ENCODE data around the gene PTPN5. TPM values are rescaled to one million over a fixed set of nuclear protein-coding genes. Genes with fewer than 3 reads are reported as not detected.
A peak's percentile ranks its signal among the peaks of the same experiment; 100 is the strongest.

PTPN5 gene
- total RNA-seq, 1 experiment from 2014 or later, result not detected

DNA sequence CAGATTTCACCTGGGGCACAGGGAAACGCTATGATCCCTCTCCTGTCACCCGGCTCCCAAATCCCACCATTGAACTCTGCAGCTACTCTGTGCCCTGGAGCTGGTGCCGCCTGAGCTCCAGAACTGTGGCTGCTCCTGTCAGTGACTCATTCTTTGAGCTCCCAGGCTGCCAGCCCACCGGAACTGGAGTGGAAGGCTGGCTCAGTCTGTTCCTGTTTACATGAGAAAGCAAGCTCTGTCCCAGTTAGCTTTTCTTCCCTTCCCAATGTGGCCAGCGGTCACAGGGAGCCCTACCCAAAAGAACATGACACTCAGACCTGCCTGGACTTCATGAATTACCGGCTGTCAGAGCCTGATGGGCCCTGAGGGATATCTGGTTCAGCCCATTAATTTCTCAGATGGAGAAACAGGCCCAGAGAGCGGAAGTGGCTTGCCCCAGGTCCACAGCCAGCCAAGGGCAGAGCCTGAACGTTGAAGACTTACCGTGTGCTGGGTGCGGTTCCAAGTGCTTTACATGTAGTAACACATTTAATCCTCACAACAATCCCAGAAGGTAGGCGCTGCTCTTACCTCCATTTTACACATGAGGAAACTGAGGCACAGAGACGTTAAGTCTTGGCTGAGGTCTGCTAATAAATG is 41.8 kb downstream of the PTPN5 start:
- no peaks in the 10 kb centered on the region for H3K9me3 ChIP-seq (ENCODE audit: control insufficient read depth in 1 of 2, insufficient read depth in 1 of 2, low read depth in 1 of 2, low read length in 2 of 2)
- intact Hi-C loops (cut with micrococcal nuclease), result no loop called here
- H3K4me3 ChIP-seq (replicated peaks in 1 of 2; ENCODE audit: low read depth in 1 of 2, low read length in 2 of 2), result no peak overlapping the region
- H3K36me3 ChIP-seq (ENCODE audit: control insufficient read depth in 1 of 2, insufficient read depth in 2 of 2, low read length in 2 of 2), result no peaks in the 10 kb centered on the region; a peak in 1 of 4 replicates
- RAD21 ChIA-PET (ENCODE audit: low non-redundant PET in 1 of 2, low total read pairs in 2 of 2, uncharacterized antibody in 2 of 2, unreplicated experiment in 2 of 2), result no interaction called here
- ATAC-seq (peak; percentile 78), DNase-seq (ENCODE audit: low read depth, low spot score) (no peak)
- H3K27me3 ChIP-seq (ENCODE audit: insufficient read depth, low read length), result no peaks in the 10 kb centered on the region
- no peaks in the 10 kb centered on the region for H3K79me2 ChIP-seq (ENCODE audit: insufficient read depth, low read length)
- H3K27ac ChIP-seq (ENCODE audit: low read depth, low read length), result no peak overlapping the region
- no peaks in the 10 kb centered on the region for H3K9me2 ChIP-seq (ENCODE audit: insufficient read depth)
- H2AFZ ChIP-seq (ENCODE audit: low read depth, low read length, poor library complexity, severe bottlenecking), result no peak overlapping the region
- no TSS peak for BruUV-seq (replicated peaks)
- H3K9ac ChIP-seq (ENCODE audit: low read length), result no peak overlapping the region
- POLR2A ChIA-PET, result interaction anchor here (0.5 kb wide), 1 partner anchor 62 kb away, joined by 3 read pairs; no protein-coding TSS in a partner anchor
- no peaks in the 10 kb centered on the region for H4K20me1 ChIP-seq (ENCODE audit: insufficient read depth)
- TF ChIP-seq, protein P1, sequence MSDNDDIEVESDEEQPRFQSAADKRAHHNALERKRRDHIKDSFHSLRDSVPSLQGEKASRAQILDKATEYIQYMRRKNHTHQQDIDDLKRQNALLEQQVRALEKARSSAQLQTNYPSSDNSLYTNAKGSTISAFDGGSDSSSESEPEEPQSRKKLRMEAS (IDR thresholded peaks at IDR 0.05), result no peak
- TF ChIP-seq YY1 (IDR thresholded peaks at IDR 0.05; ENCODE audit: extremely low read depth, insufficient replicate concordance, low read depth, low read length), result no peak
- TF ChIP-seq SIN3A (IDR thresholded peaks at IDR 0.05; ENCODE audit: low read depth), result no peak
- TF ChIP-seq SP1 (IDR thresholded peaks at IDR 0.05; ENCODE audit: low read depth), result no peak
- CTCF ChIA-PET, result interaction anchor here (1.3 to 1.7 kb wide), 4 partner anchors 15 to 634 kb away, joined by 5 to 9 read pairs (median 6); no protein-coding TSS in a partner anchor
- H3K4me1 ChIP-seq (ENCODE audit: control insufficient read depth in 1 of 2, insufficient read depth in 2 of 2, low read length in 2 of 2), result peaks cover 0 to 6% of the 10 kb centered on the region in 2 experiments; a peak in 2 of 4 replicates
- H3K4me2 ChIP-seq (ENCODE audit: low read length), result peak overlapping the region; percentile 3

DNA sequence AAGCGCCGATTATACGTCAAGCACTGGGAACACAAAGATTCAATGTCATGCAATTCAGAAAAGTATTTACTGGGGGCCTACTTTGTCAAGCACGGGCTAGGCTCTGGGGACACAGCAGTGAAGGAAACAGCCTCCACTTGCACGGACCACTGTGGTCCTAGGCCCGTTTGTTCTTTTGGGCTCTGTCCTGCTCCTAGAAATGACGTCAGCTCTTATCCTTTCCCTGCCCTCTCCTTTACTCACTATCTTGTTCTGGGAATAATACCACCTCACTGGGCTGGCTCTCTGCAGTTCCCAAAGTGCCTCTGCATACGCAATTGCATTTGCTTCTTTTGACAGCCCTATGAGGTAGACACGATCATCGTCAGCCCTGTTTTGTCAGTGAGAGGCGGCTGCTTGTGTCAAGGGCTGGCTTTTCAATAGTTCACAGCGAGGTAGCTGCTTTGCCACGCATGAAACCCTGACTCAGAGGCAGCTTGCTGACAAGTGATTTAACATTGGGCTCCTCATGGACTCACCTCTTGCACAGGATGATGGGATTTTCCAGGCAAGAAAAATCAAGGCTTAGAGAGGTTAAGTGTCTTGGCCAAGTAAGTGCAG is 42.7 kb downstream of the PTPN5 start:
- DNase-seq (ENCODE audit: low read depth, low spot score), result no peak
- Histone ChIP-seq H3K9me3 (ENCODE audit: control insufficient read depth in 1 of 2, insufficient read depth in 1 of 2, low read depth in 1 of 2, low read length in 2 of 2) (no peaks in the 10 kb centered on the region), H3K36me3 (ENCODE audit: control insufficient read depth in 1 of 2, insufficient read depth in 2 of 2, low read length in 2 of 2) (no peaks in the 10 kb centered on the region; a peak in 1 of 4 replicates), H3K79me2 (ENCODE audit: insufficient read depth, low read length) (no peaks in the 10 kb centered on the region), H3K4me2 (ENCODE audit: low read length) (no peak overlapping the region), H2AFZ (ENCODE audit: low read depth, low read length, poor library complexity, severe bottlenecking) (no peak overlapping the region), H3K9ac (ENCODE audit: low read length) (no peak overlapping the region), H3K4me3 (replicated peaks in 1 of 2; ENCODE audit: low read depth in 1 of 2, low read length in 2 of 2) (no peak overlapping the region), H3K9me2 (ENCODE audit: insufficient read depth) (no peaks in the 10 kb centered on the region), H3K27ac (ENCODE audit: low read depth, low read length) (no peak overlapping the region), H4K20me1 (ENCODE audit: insufficient read depth) (no peaks in the 10 kb centered on the region), H3K4me1 (ENCODE audit: control insufficient read depth in 1 of 2, insufficient read depth in 2 of 2, low read length in 2 of 2) (peaks cover 0 to 6% of the 10 kb centered on the region in 2 experiments; a peak in 2 of 4 replicates), H3K27me3 (ENCODE audit: insufficient read depth, low read length) (no peaks in the 10 kb centered on the region)
- ChIA-PET POLR2A (no interaction called here), RAD21 (ENCODE audit: low non-redundant PET in 1 of 2, low total read pairs in 2 of 2, uncharacterized antibody in 2 of 2, unreplicated experiment in 2 of 2) (no interaction called here), CTCF (interaction anchor here (1.3 to 1.7 kb wide), 4 partner anchors 16 to 633 kb away, joined by 5 to 9 read pairs (median 6); no protein-coding TSS in a partner anchor)
- intact Hi-C loops (cut with micrococcal nuclease), result no loop called here
- TF ChIP-seq CBX3 (IDR thresholded peaks at IDR 0.05; ENCODE audit: low read depth) (no peak), YY1 (IDR thresholded peaks at IDR 0.05; ENCODE audit: extremely low read depth, insufficient replicate concordance, low read depth, low read length) (no peak), JUND (IDR thresholded peaks at IDR 0.05) (no peak), ZNF274 (IDR thresholded peaks at IDR 0.05; ENCODE audit: low read depth, low read length) (no peak), SIN3A (IDR thresholded peaks at IDR 0.05; ENCODE audit: low read depth) (no peak), SRF (IDR thresholded peaks at IDR 0.05; ENCODE audit: low read depth) (no peak), POLR2AphosphoS5 (IDR thresholded peaks at IDR 0.05; ENCODE audit: low read depth, low read length) (no peak), FOSL1 (IDR thresholded peaks at IDR 0.05; ENCODE audit: low read depth) (no peak), RAD21 (IDR thresholded peaks at IDR 0.05; ENCODE audit: low read depth) (no peak)
- TF ChIP-seq, protein P2, sequence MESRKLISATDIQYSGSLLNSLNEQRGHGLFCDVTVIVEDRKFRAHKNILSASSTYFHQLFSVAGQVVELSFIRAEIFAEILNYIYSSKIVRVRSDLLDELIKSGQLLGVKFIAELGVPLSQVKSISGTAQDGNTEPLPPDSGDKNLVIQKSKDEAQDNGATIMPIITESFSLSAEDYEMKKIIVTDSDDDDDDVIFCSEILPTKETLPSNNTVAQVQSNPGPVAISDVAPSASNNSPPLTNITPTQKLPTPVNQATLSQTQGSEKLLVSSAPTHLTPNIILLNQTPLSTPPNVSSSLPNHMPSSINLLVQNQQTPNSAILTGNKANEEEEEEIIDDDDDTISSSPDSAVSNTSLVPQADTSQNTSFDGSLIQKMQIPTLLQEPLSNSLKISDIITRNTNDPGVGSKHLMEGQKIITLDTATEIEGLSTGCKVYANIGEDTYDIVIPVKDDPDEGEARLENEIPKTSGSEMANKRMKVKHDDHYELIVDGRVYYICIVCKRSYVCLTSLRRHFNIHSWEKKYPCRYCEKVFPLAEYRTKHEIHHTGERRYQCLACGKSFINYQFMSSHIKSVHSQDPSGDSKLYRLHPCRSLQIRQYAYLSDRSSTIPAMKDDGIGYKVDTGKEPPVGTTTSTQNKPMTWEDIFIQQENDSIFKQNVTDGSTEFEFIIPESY (IDR thresholded peaks at IDR 0.05; ENCODE audit: extremely low read depth, insufficient replicate concordance, low read length), result no peak
- TF ChIP-seq, protein P3, sequence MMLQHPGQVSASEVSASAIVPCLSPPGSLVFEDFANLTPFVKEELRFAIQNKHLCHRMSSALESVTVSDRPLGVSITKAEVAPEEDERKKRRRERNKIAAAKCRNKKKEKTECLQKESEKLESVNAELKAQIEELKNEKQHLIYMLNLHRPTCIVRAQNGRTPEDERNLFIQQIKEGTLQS (IDR thresholded peaks at IDR 0.05), result no peak
- no TSS peak for BruUV-seq (replicated peaks)
- ATAC-seq, result no peak
